HCT116 (cell line): ENCODE results near the gene ANKRD18B. TPM values are rescaled to one million over a fixed set of nuclear protein-coding genes. Genes with fewer than 3 reads are reported as not detected.
"Not testable (repeated sequence)": the region's sequence is repeated elsewhere in the genome, so short reads cannot be mapped to it uniquely, and the experiment has no call there.

ENCODE experiments used
- ATAC-seq: fragments of 200-7000 bp; cut with Tn5 transposase; 2 replicates; pipeline ENCODE4 v1.9.1; 2020; ENCODE audit warnings: mild to moderate bottlenecking, moderate library complexity
- BruUV-seq: library from RNA; stranded (reverse); fragments of 400-500 nt; replicated peaks from 2 replicates; lab custom pipeline; 2021; lab: Mats Ljungman, UMichigan
- CTCF ChIA-PET: fragments of 300-600 bp; sonication (Branson Sonifier 250); formaldehyde crosslinking; loops from one replicate; lab custom pipeline; 2021; ENCODE audit warnings: antibody characterized with exemption; lab: Charles Lee
- POLR2A ChIA-PET: fragments of 300-600, 350-600 bp; sonication (Branson Sonifier 250); formaldehyde crosslinking; loops from one replicate; lab custom pipeline; 2021; ENCODE audit warnings: antibody characterized with exemption; lab: Charles Lee
- RAD21 ChIA-PET, 2 experiments: fragments of 300-600 bp; sonication (Branson Sonifier 250); formaldehyde crosslinking; loops; one replicate each; lab custom pipeline; 2023; ENCODE audit warnings: low total read pairs in 2 of 2; ENCODE audit not compliant: uncharacterized antibody in 2 of 2, unreplicated experiment in 2 of 2, low non-redundant PET in 1 of 2; lab: Charles Lee
- DNase-seq: peaks from one replicate; pipeline ENCODE4 v3.0.0-alpha.2; 2010; ENCODE audit warnings: low read depth, low spot score
- H2AFZ ChIP-seq: fragments of 200-600 bp; shearing (Covaris generic), sonication (generic); 2 replicates; pipeline ENCODE4 v1.6.1; 2017; ENCODE audit warnings: low read depth, mixed run types, mixed read lengths, antibody characterized with exemption, low read length; ENCODE audit not compliant: poor library complexity, severe bottlenecking
- H3K27ac ChIP-seq: 2 replicates; pipeline ENCODE4 v1.5.1; 2012; ENCODE audit warnings: low read depth, low read length
- H3K27me3 ChIP-seq: fragments of 200-600 bp; sonication (generic); 2 replicates; pipeline ENCODE4 v1.6.1; 2016; ENCODE audit warnings: mixed run types, low read length, mixed read lengths; ENCODE audit not compliant: insufficient read depth
- H3K36me3 ChIP-seq, 2 experiments: fragments of 200-500 bp in 1 of 2; fragments of 200-600 bp in 1 of 2; sonication (Bioruptor generic) in 1 of 2; sonication (generic) in 1 of 2; 2 replicates each; pipeline versions ENCODE4 v1.5.1 to v1.6.1; 2014 to 2016; ENCODE audit warnings: low read length in 2 of 2, inconsistent platforms in 1 of 2, mixed read lengths in 1 of 2, mixed run types in 1 of 2; ENCODE audit not compliant: insufficient read depth in 2 of 2, control insufficient read depth in 1 of 2
- H3K4me1 ChIP-seq, 2 experiments: fragments of 200-600 bp in 1 of 2; sonication (generic) in 1 of 2; 2 replicates each; pipeline versions ENCODE4 v1.5.1 to v1.6.1; 2012 to 2017; ENCODE audit warnings: low read length in 2 of 2, inconsistent platforms in 1 of 2, mild to moderate bottlenecking in 1 of 2, mixed read lengths in 1 of 2, mixed run types in 1 of 2, moderate library complexity in 1 of 2; ENCODE audit not compliant: insufficient read depth in 2 of 2, control insufficient read depth in 1 of 2
- H3K4me2 ChIP-seq: fragments of 200-600 bp; sonication (generic); 2 replicates; pipeline ENCODE4 v1.6.1; 2017; ENCODE audit warnings: mixed run types, low read length, mixed read lengths
- H3K4me3 ChIP-seq, 2 experiments: fragments of 200-600 bp in 1 of 2; sonication (generic) in 1 of 2; replicated peaks in 1 of 2; 2 replicates each; pipeline ENCODE4 v1.5.1; 2011 to 2016; ENCODE audit warnings: low read length in 2 of 2, control low read depth in 1 of 2, low read depth in 1 of 2, mild to moderate bottlenecking in 1 of 2, mixed read lengths in 1 of 2, mixed run types in 1 of 2
- H3K79me2 ChIP-seq: fragments of 200-600 bp; sonication (generic); 2 replicates; pipeline ENCODE4 v1.6.1; 2017; ENCODE audit warnings: mild to moderate bottlenecking, mixed run types, low read length, moderate library complexity, mixed read lengths; ENCODE audit not compliant: insufficient read depth
- H3K9ac ChIP-seq: fragments of 200-600 bp; sonication (generic); 2 replicates; pipeline ENCODE4 v1.6.1; 2016; ENCODE audit warnings: low read length, mixed read lengths
- H3K9me2 ChIP-seq: fragments of 200-600 bp; sonication (generic), shearing (Covaris generic); 2 replicates; pipeline ENCODE4 v1.6.1; 2017; ENCODE audit warnings: mixed run types, mild to moderate bottlenecking, moderate library complexity; ENCODE audit not compliant: insufficient read depth
- H3K9me3 ChIP-seq, 2 experiments: fragments of 200-500 bp in 1 of 2; fragments of 200-600 bp in 1 of 2; sonication (Bioruptor generic) in 1 of 2; sonication (generic) in 1 of 2; 2 replicates each; pipeline ENCODE4 v1.6.1; 2014 to 2017; ENCODE audit warnings: low read length in 2 of 2, mixed read lengths in 2 of 2, inconsistent platforms in 1 of 2, low read depth in 1 of 2, mild to moderate bottlenecking in 1 of 2, mixed run types in 1 of 2, moderate library complexity in 1 of 2; ENCODE audit not compliant: control insufficient read depth in 1 of 2, insufficient read depth in 1 of 2
- H4K20me1 ChIP-seq: fragments of 200-600 bp; sonication (generic), shearing (Covaris generic); 2 replicates; pipeline ENCODE4 v1.6.1; 2017; ENCODE audit warnings: mixed run types, mild to moderate bottlenecking, moderate library complexity; ENCODE audit not compliant: insufficient read depth
- intact Hi-C: fragments of 100-400 bp; cut with micrococcal nuclease; formaldehyde crosslinking; loops from 2 replicates; pipeline ENCODE4 v1.10.0; 2022
- total RNA-seq: library from RNA; stranded (reverse); gene quantifications from one replicate; pipeline ENCODE4 v1.2.1, GENCODE V29; 2021; ENCODE audit not compliant: unreplicated experiment

The ANKRD18B gene
- total RNA-seq, 1 experiment from 2014 or later, result 3.9 TPM

GRCh38 chr9:33517934-33518577 lies 6.0 kb upstream of the ANKRD18B start:
- H3K79me2 ChIP-seq, H3K4me3 ChIP-seq, DNase-seq, H3K9me2 ChIP-seq, H3K9me3 ChIP-seq, BruUV-seq, POLR2A ChIA-PET, H3K9ac ChIP-seq, H3K4me1 ChIP-seq, H3K27me3 ChIP-seq, RAD21 ChIA-PET, H3K27ac ChIP-seq, H4K20me1 ChIP-seq, H3K36me3 ChIP-seq, H2AFZ ChIP-seq, H3K4me2 ChIP-seq, intact Hi-C loops: not testable (repeated sequence)
- CTCF ChIA-PET, result interaction anchor here (1.3 kb wide), 1 partner anchor 10 kb away, joined by 3 read pairs; no protein-coding TSS in a partner anchor
- peak; percentile 30; the same call in 1 of the 2 replicates for ATAC-seq

DNA sequence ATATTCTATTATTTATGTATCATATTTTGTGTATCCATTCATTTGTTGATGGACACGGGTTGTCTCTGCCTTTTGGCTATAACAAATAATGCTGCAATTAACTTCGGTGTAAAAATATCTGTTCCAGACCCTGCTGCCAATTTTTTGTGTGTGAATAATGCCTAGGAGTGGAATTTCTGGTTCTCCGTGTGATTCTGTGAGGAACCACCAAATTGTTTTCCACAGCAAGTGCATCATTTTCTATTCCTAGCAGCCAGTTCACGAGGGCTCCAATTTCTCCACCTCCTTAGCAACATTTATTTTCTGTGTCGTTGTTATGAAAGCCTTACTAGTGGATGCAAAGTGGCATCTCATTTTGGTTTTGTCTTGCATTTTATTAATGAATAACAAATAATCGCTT lies 2.2 kb upstream of the ANKRD18B start:
- H3K27me3 ChIP-seq, POLR2A ChIA-PET, H3K4me1 ChIP-seq, ATAC-seq, H3K4me2 ChIP-seq, RAD21 ChIA-PET, H3K27ac ChIP-seq, intact Hi-C loops, H3K9me3 ChIP-seq, H3K9ac ChIP-seq, H3K4me3 ChIP-seq, H3K9me2 ChIP-seq, CTCF ChIA-PET, H3K79me2 ChIP-seq, BruUV-seq, H2AFZ ChIP-seq, H4K20me1 ChIP-seq, H3K36me3 ChIP-seq, DNase-seq: not testable (repeated sequence)
